Liver (tissue), 9 donors: ENCODE measurements around the gene DIP2B. TPM values are rescaled to one million over a fixed set of nuclear protein-coding genes. Genes with fewer than 3 reads are reported as not detected.
A peak's percentile ranks its signal among the peaks of the same experiment; 100 is the strongest.

ENCODE experiments used
- DNase-seq: peaks from one replicate; pipeline ENCODE4 v3.0.0-alpha.2; 2017; ENCODE audit warnings: low spot score
- H3K27ac ChIP-seq, 2 donors: one replicate each; pipeline ENCODE4 v1.7.0; 2013; ENCODE audit warnings: inconsistent platforms in 2 of 2, low read length in 2 of 2, control low read depth in 1 of 2, low read depth in 1 of 2, mild to moderate bottlenecking in 1 of 2
- H3K27me3 ChIP-seq, 4 donors: one replicate each; pipeline versions ENCODE4 v1.6.1 to v1.7.0; 2013; ENCODE audit warnings: low read length in 3 of 4, inconsistent platforms in 1 of 4, mild to moderate bottlenecking in 1 of 4, moderate library complexity in 1 of 4; ENCODE audit not compliant: control insufficient read depth in 4 of 4, insufficient read depth in 4 of 4
- H3K36me3 ChIP-seq, 4 donors: one replicate each; pipeline versions ENCODE4 v1.6.1 to v1.7.0; 2013; ENCODE audit warnings: low read length in 3 of 4, mild to moderate bottlenecking in 3 of 4, low read depth in 1 of 4, moderate library complexity in 1 of 4; ENCODE audit not compliant: control insufficient read depth in 4 of 4, insufficient read depth in 3 of 4
- H3K4me1 ChIP-seq, 4 donors: one replicate each; pipeline versions ENCODE4 v1.6.1 to v1.7.0; 2013; ENCODE audit warnings: low read length in 3 of 4, mild to moderate bottlenecking in 3 of 4, moderate library complexity in 1 of 4; ENCODE audit not compliant: control insufficient read depth in 4 of 4, insufficient read depth in 4 of 4
- H3K4me3 ChIP-seq, 3 donors: one replicate each; pipeline versions ENCODE4 v1.6.1 to v1.7.0; 2013; ENCODE audit warnings: low read length in 3 of 3, control low read depth in 1 of 3, low read depth in 1 of 3, mild to moderate bottlenecking in 1 of 3
- H3K9ac ChIP-seq, 2 donors: one replicate each; pipeline ENCODE4 v1.7.0; 2013; ENCODE audit warnings: low read length in 2 of 2, mild to moderate bottlenecking in 2 of 2, moderate library complexity in 2 of 2, control low read depth in 1 of 2, low read depth in 1 of 2
- H3K9me3 ChIP-seq, 4 donors: one replicate each; pipeline versions ENCODE4 v1.6.1 to v1.7.0; 2013; ENCODE audit warnings: low read length in 3 of 4; ENCODE audit not compliant: control insufficient read depth in 4 of 4
- ATF3 ChIP-seq: IDR thresholded peaks from 2 replicates; pipeline ENCODE4 v1.6.1; 2016; ENCODE audit warnings: antibody characterized with exemption
- CTCF ChIP-seq: fragments of 150-350 bp; IDR thresholded peaks from 2 replicates; pipeline ENCODE4 v1.5.1; 2017; ENCODE audit warnings: improper control_type of control experiment, low read depth, low read length; ENCODE audit not compliant: missing input control
- EGR1 ChIP-seq, 2 donors: IDR thresholded peaks; 2 replicates each; pipeline ENCODE4 v1.6.1; 2016 to 2018; ENCODE audit warnings: antibody characterized with exemption in 2 of 2, low read depth in 2 of 2
- FOXA1 ChIP-seq: IDR thresholded peaks from 2 replicates; pipeline ENCODE4 v1.6.1; 2016; ENCODE audit warnings: antibody characterized with exemption
- FOXA2 ChIP-seq: IDR thresholded peaks from 2 replicates; pipeline ENCODE4 v1.6.1; 2016; ENCODE audit warnings: antibody characterized with exemption
- GABPA ChIP-seq, 2 donors: IDR thresholded peaks in 1 of 2; conservative IDR thresholded peaks in 1 of 2; 2 replicates each; pipeline ENCODE4 v1.6.1; 2016; ENCODE audit warnings: antibody characterized with exemption in 2 of 2, mild to moderate bottlenecking in 1 of 2, moderate library complexity in 1 of 2
- HNF4A ChIP-seq, 2 donors: conservative IDR thresholded peaks; 2 replicates each; pipeline ENCODE4 v1.6.1; 2016; ENCODE audit warnings: antibody characterized with exemption in 2 of 2, mild to moderate bottlenecking in 2 of 2
- HNF4G ChIP-seq: IDR thresholded peaks from 2 replicates; pipeline ENCODE4 v1.6.1; 2016; ENCODE audit warnings: antibody characterized with exemption
- JUND ChIP-seq, 2 donors: IDR thresholded peaks; 2 replicates each; pipeline ENCODE4 v1.6.1; 2016; ENCODE audit warnings: antibody characterized with exemption in 2 of 2
- MAX ChIP-seq: IDR thresholded peaks from 2 replicates; pipeline ENCODE4 v1.6.1; 2016; ENCODE audit warnings: antibody characterized with exemption
- NR2F2 ChIP-seq: IDR thresholded peaks from 2 replicates; pipeline ENCODE4 v1.6.1; 2016; ENCODE audit warnings: antibody characterized with exemption
- RAD21 ChIP-seq, 2 donors: IDR thresholded peaks; 2 replicates each; pipeline ENCODE4 v1.6.1; 2016; ENCODE audit warnings: antibody characterized with exemption in 2 of 2, mild to moderate bottlenecking in 2 of 2
- REST ChIP-seq: IDR thresholded peaks from 2 replicates; pipeline ENCODE4 v1.6.1; 2016; ENCODE audit warnings: antibody characterized with exemption, mild to moderate bottlenecking
- RXRA ChIP-seq, 2 donors: IDR thresholded peaks; 2 replicates each; pipeline ENCODE4 v1.6.1; 2017 to 2018; ENCODE audit warnings: antibody characterized with exemption in 2 of 2, mild to moderate bottlenecking in 1 of 2
- TAF1 ChIP-seq: conservative IDR thresholded peaks from 2 replicates; pipeline ENCODE4 v1.6.1; 2016; ENCODE audit warnings: antibody characterized with exemption, mild to moderate bottlenecking
- YY1 ChIP-seq: IDR thresholded peaks from 2 replicates; pipeline ENCODE4 v1.6.1; 2016; ENCODE audit warnings: antibody characterized with exemption, mild to moderate bottlenecking
- ZBTB33 ChIP-seq: IDR thresholded peaks from 2 replicates; pipeline ENCODE4 v1.6.1; 2016; ENCODE audit warnings: antibody characterized with exemption
- WGBS: extraction: QIAGEN DNeasy Blood & Tissue Kit; methylation state at CpG from one replicate; pipeline ENCODE4 v1.1.7; 2013; 5-methylcytosine and 5-hydroxymethylcytosine counted together
- polyA plus RNA-seq, 2 donors: library from polyadenylated mRNA; stranded (reverse) in 1 of 2; unstranded in 1 of 2; fragments of 200-250 nt in 1 of 2; fragments of >200 nt in 1 of 2; fragmentation: Nextera tagmentation in 1 of 2; extraction: Ambion mirVana in 1 of 2; gene quantifications; one replicate each; pipeline versions ENCODE4 v1.2.1 to v1.2.3, GENCODE V29; 2013 to 2015
- total RNA-seq, 2 donors: library from RNA; depleted of rRNA; stranded (reverse); fragments of >200 nt; gene quantifications; one replicate each; pipeline ENCODE4 v1.2.3, GENCODE V29; 2014
- donor health status: healthy.
- donor health status: healthy.
- donor health status: healthy.
- donor health status: healthy.
- donor health status: healthy.

The DIP2B gene
- total and polyA plus RNA-seq, 4 donors: 4.8 to 30.7 (median 13.8) TPM

- Histone ChIP-seq H3K9ac (no peak overlapping the region), H3K9me3 (no peaks in the 10 kb centered on the region), H3K27me3 (no peaks in the 10 kb centered on the region), H3K4me1 (peaks cover 2 to 14% (median 9%) of the 10 kb centered on the region in 4 donors), H3K27ac (no peak overlapping the region), H3K4me3 (no peak overlapping the region), H3K36me3 (peaks cover 12 to 72% (median 53%) of the 10 kb centered on the region in 4 donors)
- WGBS: 86% methylated on average over 4 of the region's 4 CpGs
- TF ChIP-seq ATF3: no peak
- no peak for TF ChIP-seq HNF4G
- no peak for DNase-seq
Measured at GRCh38 chr12:50695961-50696360, 191.2 kb downstream of the DIP2B start.

- TF ChIP-seq RAD21 (IDR thresholded peaks at IDR 0.05) (no peak), EGR1 (IDR thresholded peaks at IDR 0.05; ENCODE audit: low read depth in 2 of 2) (no peak), REST (no peak), HNF4A (conservative IDR thresholded peaks at IDR 0.05) (no peak)
- peaks cover 10 to 69% (median 54%) of the 10 kb centered on the region in 4 donors for H3K36me3 ChIP-seq
- H3K27ac ChIP-seq: no peak overlapping the region
- H3K4me3 ChIP-seq: no peak overlapping the region
- H3K9ac ChIP-seq: no peak overlapping the region
- no peaks in the 10 kb centered on the region for H3K27me3 ChIP-seq
- DNase-seq: no peak
- peaks cover 2 to 14% (median 9%) of the 10 kb centered on the region in 4 donors for H3K4me1 ChIP-seq
- H3K9me3 ChIP-seq: no peaks in the 10 kb centered on the region
- WGBS: 97% methylated on average over 7 of the region's 7 CpGs
Measured at GRCh38 chr12:50696931-50697330, 192.1 kb downstream of the DIP2B start.

- Histone ChIP-seq H3K27ac (peak overlapping the region; percentile 50 to 60), H3K4me1 (peaks cover 2 to 12% (median 8%) of the 10 kb centered on the region in 4 donors), H3K36me3 (peaks cover 7 to 67% (median 48%) of the 10 kb centered on the region in 4 donors), H3K27me3 (no peaks in the 10 kb centered on the region), H3K9ac (no peak overlapping the region), H3K4me3 (no peak overlapping the region), H3K9me3 (no peaks in the 10 kb centered on the region)
- 64% methylated on average over 1 of the region's 1 CpG for WGBS
- DNase-seq: no peak
- TF ChIP-seq HNF4A (conservative IDR thresholded peaks at IDR 0.05) (peak; percentile 86 to 91), GABPA (IDR thresholded peaks at IDR 0.05 in 1 of 2, conservative IDR thresholded peaks at IDR 0.05 in 1 of 2) (no peak), FOXA2 (peak; percentile 41), YY1 (no peak), RAD21 (IDR thresholded peaks at IDR 0.05) (peak; percentile 21 to 23), REST (peak; percentile 21), JUND (IDR thresholded peaks at IDR 0.05) (peak; percentile 45), NR2F2 (peak; percentile 51), TAF1 (no peak), MAX (peak; percentile 34), FOXA1 (no peak), EGR1 (IDR thresholded peaks at IDR 0.05; ENCODE audit: low read depth in 2 of 2) (no peak), RXRA (IDR thresholded peaks at IDR 0.05) (peak; percentile 92 to 93), CTCF (no peak), HNF4G (peak; percentile 45), ZBTB33 (no peak)
Measured at GRCh38 chr12:50699154-50699553, 194.4 kb downstream of the DIP2B start.
